Activated CD4-positive, CD25-positive, alpha-beta regulatory T cell treated with anti-CD3 and anti-CD28 coated beads, Interleukin-2, amount 50 U/mL, for 16 hours (primary cell): ENCODE results near the gene GTF2H4.
"Not testable (repeated sequence)": the region's sequence is repeated elsewhere in the genome, so short reads cannot be mapped to it uniquely, and the experiment has no call there.

Source experiments
- DNase-seq: peaks from one replicate; pipeline ENCODE4 v3.0.0-alpha.2; 2020; ENCODE audit warnings: low read depth, low spot score

The GTF2H4 gene

GRCh38 chr6:30894935-30895334 is 13.1 kb upstream of the GTF2H4 start:
- no peak for DNase-seq

- no peak for DNase-seq
Observed at GRCh38 chr6:30895343-30895742, 12.7 kb upstream of the GTF2H4 start.

- no peak for DNase-seq
Observed at GRCh38 chr6:30896541-30896940, 11.5 kb upstream of the GTF2H4 start.

- no peak for DNase-seq
Observed at GRCh38 chr6:30897882-30898281, 10.1 kb upstream of the GTF2H4 start.

- no peak for DNase-seq
Observed at GRCh38 chr6:30898750-30899360, 9.2 kb upstream of the GTF2H4 start.

GRCh38 chr6:30900863-30901417 is 7.1 kb upstream of the GTF2H4 start:
- DNase-seq = no peak

GRCh38 chr6:30901436-30901835 is 6.6 kb upstream of the GTF2H4 start:
- no peak for DNase-seq

GRCh38 chr6:30902196-30902595 is 5.8 kb upstream of the GTF2H4 start:
- not testable (repeated sequence) for DNase-seq

GRCh38 chr6:30902709-30903108 is 5.3 kb upstream of the GTF2H4 start:
- no peak for DNase-seq

- no peak for DNase-seq
Observed at GRCh38 chr6:30903236-30903635, 4.8 kb upstream of the GTF2H4 start.

- not testable (repeated sequence) for DNase-seq
Observed at GRCh38 chr6:30907290-30907757, 683 bp upstream of the GTF2H4 start.

GRCh38 chr6:30908700-30909099 is 693 bp downstream of the GTF2H4 start:
- no peak for DNase-seq

- not testable (repeated sequence) for DNase-seq
Observed at GRCh38 chr6:30910473-30910872, 2.5 kb downstream of the GTF2H4 start.

GRCh38 chr6:30912746-30913520 is 4.9 kb downstream of the GTF2H4 start:
- DNase-seq = no peak

GRCh38 chr6:30913721-30914075 is 5.7 kb downstream of the GTF2H4 start:
- DNase-seq = no peak

- peak; percentile 74 for DNase-seq
Observed at GRCh38 chr6:30914076-30914853, 6.3 kb downstream of the GTF2H4 start, which contains the start of gene VARS2. TSS of gene VARS2 (plus strand) at chr6:30914238. CDS start at chr6:30914837, 599 bp downstream.

GRCh38 chr6:30914854-30915590 is 7.0 kb downstream of the GTF2H4 start:
- DNase-seq = no peak

GRCh38 chr6:30915591-30915946 is 7.6 kb downstream of the GTF2H4 start:
- no peak for DNase-seq

- no peak for DNase-seq
Observed at GRCh38 chr6:30917041-30917440, 9.0 kb downstream of the GTF2H4 start.

- DNase-seq = no peak
Observed at GRCh38 chr6:30917487-30917886, 9.5 kb downstream of the GTF2H4 start.

- no peak for DNase-seq
Observed at GRCh38 chr6:30918670-30919069, 10.7 kb downstream of the GTF2H4 start.
